ENCODE data around the gene PPP2R5B.

Gene PPP2R5B

GRCh38 chr11:64947208-64947814 lies 22.8 kb downstream of the PPP2R5B start:
- no peak for TF ChIP-seq CTCF (IDR thresholded peaks at IDR 0.05; ENCODE audit: extremely low read depth, insufficient read depth, missing control alignments)
- in situ Hi-C loops (cut with MboI; ENCODE audit: low pct_unique_long_range_greater_than_20kb, low sequenced_read_pairs, unreplicated experiment), result no loop called here
- no peak for DNase-seq (ENCODE audit: low spot score)

GRCh38 chr11:64951529-64951928 lies 27.0 kb downstream of the PPP2R5B start:
- in situ Hi-C loops (cut with MboI; ENCODE audit: low pct_unique_long_range_greater_than_20kb, low sequenced_read_pairs, unreplicated experiment), result no loop called here
- DNase-seq (ENCODE audit: low spot score), result no peak
- no peak for TF ChIP-seq CTCF (IDR thresholded peaks at IDR 0.05; ENCODE audit: extremely low read depth, insufficient read depth, missing control alignments)

- TF ChIP-seq CTCF (IDR thresholded peaks at IDR 0.05; ENCODE audit: extremely low read depth, insufficient read depth, missing control alignments), result no peak
- in situ Hi-C loops (cut with MboI; ENCODE audit: low pct_unique_long_range_greater_than_20kb, low sequenced_read_pairs, unreplicated experiment), result no loop called here
- no peak for DNase-seq (ENCODE audit: low spot score)
Measured at GRCh38 chr11:64954201-64954600, 29.7 kb downstream of the PPP2R5B start.

GRCh38 chr11:64959498-64959897 lies 35.0 kb downstream of the PPP2R5B start:
- in situ Hi-C loops (cut with MboI; ENCODE audit: low pct_unique_long_range_greater_than_20kb, low sequenced_read_pairs, unreplicated experiment), result no loop called here
- no peak for TF ChIP-seq CTCF (IDR thresholded peaks at IDR 0.05; ENCODE audit: extremely low read depth, insufficient read depth, missing control alignments)
- no peak for DNase-seq (ENCODE audit: low spot score)

GRCh38 chr11:64960719-64961118 lies 36.2 kb downstream of the PPP2R5B start:
- no peak for TF ChIP-seq CTCF (IDR thresholded peaks at IDR 0.05; ENCODE audit: extremely low read depth, insufficient read depth, missing control alignments)
- in situ Hi-C loops (cut with MboI; ENCODE audit: low pct_unique_long_range_greater_than_20kb, low sequenced_read_pairs, unreplicated experiment), result no loop called here
- DNase-seq (ENCODE audit: low spot score), result no peak

GRCh38 chr11:64963072-64963631 lies 38.7 kb downstream of the PPP2R5B start:
- in situ Hi-C loops (cut with MboI; ENCODE audit: low pct_unique_long_range_greater_than_20kb, low sequenced_read_pairs, unreplicated experiment), result no loop called here
- no peak for DNase-seq (ENCODE audit: low spot score)
- no peak for TF ChIP-seq CTCF (IDR thresholded peaks at IDR 0.05; ENCODE audit: extremely low read depth, insufficient read depth, missing control alignments)

All from GM13977 (cell line).